Measurements from ENCODE around the gene DGCR8.

DNA sequence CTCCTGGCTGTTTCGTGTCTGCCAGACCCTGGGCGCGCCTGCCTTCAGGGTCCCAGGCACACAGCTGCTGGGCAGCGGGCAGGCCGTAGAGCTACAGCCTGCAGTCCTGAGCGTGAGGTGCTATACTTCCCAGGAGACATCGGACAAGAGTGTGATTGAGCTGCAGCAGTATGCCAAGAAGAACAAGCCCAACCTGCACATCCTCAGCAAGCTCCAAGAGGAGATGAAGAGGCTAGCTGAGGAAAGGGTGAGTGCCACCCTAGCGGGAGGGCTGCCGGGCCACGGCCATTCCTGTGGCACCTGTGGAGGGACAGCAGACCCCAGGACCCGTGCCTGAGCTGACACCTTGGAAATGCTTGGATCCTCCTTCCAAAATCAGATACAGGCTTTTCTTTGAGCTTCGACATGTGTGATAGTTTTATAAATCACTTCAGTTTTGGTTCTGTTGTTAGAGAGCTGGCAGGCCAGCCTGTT, 28.8 kb downstream of the DGCR8 start:
- TF ChIP-seq POLR2A (IDR thresholded peaks at IDR 0.05; ENCODE audit: low read length), result no peak
- TF ChIP-seq GATA1 (IDR thresholded peaks at IDR 0.05; ENCODE audit: low read depth, low read length), result no peak
